ENCODE results near the gene NMRK1.
A peak's percentile ranks its signal among the peaks of the same experiment; 100 is the strongest.

NMRK1 gene

DNA sequence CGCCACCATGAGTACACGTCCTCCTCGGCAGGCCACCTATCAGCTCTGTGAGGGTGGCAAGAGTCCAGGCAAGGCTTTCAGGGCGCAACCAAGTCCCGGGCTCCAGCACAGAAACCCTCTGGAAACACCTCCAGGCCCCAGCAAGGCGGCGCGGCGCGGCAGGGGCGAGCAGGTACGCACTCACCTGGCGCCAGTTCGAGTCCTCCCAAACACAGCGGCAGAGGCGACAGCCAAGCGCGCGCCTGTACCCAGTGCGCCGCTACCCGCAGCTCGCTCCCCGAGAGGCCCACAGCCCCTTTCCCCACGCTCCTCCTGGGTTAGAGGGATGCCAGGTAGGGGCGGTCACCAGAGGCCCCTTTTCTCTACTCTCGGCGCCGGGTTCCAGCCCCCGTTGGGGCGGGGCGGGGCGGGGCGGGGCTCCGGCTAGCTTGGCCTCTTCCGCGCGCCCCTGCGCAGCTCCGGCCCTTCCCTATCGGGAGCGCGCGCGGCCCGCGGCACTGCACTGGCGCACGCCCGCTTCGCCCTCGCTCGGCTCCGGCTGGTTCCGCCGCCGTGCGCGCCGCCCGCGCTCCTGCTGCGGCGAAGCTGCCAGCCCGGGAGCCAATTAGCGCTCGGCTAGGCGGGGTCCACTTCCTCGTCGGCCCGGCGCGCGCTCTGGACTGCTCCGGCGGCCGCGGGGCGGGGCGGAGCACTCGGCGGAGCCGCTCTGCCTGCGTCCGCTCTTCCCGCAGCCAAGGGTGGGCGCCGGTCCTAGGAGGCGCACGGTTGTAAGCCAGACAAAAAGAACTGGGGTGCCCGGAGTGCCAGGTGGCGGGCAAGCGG, at the start of gene NMRK1, which contains the start of gene OSTF1:
TSS of gene NMRK1 (minus strand) at position 332 of the 822 bp plus-strand sequence. CDS start 5,040 bp downstream, outside the sequence.
TSS of gene OSTF1 (plus strand) at position 691 of the 822 bp plus-strand sequence. CDS start 179 bp downstream, outside the sequence.
- DNase-seq = peak; percentile 64 to 92 (median 79)

DNA sequence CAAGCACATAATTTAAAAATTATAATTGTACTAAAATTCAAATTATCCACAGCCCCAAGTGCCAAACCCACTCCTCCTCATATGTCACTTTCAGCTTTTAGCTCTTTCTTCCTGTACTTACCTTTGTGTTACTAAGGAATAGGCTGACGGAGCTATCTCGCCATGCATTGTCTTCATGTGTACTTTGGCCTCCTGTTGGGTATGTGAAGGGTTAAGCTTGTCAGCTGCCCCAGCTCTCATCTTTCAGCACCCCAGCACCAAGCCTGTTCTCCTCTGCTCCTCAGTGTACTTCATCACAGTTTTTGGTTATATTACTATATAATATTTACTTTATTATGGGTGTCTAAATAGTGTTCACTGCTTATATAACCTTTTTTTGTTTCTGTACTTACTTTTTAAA, 46.5 kb upstream of the NMRK1 start:
- no peak for DNase-seq

DNA sequence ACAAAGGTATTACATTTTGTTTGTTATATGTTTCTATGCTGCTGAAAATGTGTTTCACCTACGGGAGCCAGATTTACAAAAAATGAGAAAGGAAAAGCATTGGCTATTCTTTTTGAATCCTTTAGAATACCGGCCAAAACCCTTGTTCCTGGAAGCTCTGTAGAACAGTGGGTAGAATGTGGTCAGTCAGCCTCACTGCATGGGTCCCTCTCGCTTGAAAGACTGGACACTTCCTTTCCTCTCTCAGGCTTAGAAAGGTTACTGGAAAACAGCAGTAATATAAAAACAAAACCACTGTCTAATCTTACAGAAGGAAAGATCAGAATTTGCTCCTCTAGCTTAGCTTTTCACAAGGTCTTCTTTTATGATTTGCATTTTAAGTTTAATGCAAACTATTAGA, 45.4 kb upstream of the NMRK1 start:
- no peak for DNase-seq

DNA sequence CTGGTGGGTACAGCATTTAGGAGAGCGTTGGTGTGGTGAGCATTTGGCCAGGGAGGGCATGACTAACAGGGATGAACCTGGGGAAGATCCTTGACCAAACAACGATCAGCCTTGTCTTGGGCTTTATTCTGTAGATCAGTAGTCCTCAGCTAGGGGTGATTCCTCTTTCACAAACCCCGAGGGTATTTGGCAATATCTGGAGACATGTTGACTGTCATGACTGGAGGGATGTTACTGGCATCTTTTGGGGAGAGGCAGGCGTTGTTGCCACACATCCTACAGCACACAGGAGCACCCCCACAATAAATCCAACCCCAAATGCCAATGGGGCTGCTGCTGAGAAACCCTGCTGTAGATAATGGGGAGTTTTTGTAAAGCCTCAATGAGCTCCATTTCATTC, 44.3 kb upstream of the NMRK1 start:
- DNase-seq = no peak

DNA sequence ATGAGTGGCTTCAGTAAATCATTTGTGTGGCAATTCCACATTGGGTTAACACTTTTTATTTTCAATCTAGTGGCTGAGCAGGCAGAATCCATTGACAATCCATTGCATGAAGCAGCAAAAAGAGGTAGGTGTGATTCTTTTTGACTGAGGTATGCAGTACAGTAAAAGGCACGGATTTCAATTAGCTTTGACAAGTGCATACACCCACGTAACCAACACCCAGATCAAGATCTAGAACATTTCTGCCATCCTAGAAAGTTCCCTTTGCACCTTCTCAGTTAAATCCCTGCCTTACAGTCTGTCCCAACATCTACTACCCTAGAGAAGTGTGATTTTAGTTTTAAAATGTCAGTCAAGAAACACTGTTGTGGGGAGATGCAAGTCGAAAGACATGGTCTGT, 43.7 kb upstream of the NMRK1 start:
- no peak for DNase-seq

DNA sequence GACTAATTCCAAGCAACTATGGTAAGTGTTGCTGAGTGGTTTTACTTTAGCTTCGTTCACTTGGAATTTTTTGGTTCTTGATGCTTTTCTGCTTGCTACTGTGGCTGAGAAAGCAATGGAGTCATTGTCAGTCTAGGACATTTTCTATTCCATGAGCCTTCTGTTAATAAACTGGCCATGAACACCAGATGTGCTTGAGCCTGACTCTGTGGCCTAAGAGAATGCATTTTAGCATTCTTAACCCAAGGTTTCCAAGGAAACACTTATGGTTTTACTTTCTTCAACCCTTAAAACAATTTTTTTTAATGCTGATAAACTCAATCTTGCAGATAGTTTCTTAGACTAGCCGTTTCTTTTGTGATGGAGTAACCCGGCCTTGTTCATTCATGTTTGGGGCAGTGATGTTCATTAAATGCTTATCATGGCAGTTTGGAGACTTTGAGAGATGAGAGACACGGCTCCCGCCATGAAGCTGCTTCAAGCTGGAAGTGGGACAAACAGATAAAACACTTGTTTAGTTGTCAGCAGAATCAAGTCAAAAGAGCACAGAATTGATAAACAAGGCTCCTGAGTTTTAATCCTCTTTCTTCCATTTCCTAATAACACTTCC, 42.8 kb upstream of the NMRK1 start:
- no peak for DNase-seq

DNA sequence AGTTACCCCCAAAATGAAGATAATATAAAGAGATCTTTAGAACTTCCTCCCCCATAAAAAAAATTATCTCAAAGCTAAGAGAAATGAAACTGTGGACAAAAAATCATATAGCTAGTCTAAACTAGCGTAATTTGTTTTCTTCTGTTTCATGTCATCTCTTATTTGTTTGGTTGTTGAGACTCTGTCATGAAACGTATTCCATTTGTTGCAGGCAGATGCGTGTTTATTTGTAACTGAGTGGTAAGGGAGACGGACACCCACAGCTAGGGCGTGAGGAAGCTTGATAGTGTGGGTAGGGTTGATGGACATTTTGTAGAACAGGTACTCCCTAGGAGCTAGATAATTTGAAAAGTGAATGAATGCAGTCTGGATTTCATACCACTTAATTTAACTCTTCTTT, 42.2 kb upstream of the NMRK1 start:
- DNase-seq = no peak

DNA sequence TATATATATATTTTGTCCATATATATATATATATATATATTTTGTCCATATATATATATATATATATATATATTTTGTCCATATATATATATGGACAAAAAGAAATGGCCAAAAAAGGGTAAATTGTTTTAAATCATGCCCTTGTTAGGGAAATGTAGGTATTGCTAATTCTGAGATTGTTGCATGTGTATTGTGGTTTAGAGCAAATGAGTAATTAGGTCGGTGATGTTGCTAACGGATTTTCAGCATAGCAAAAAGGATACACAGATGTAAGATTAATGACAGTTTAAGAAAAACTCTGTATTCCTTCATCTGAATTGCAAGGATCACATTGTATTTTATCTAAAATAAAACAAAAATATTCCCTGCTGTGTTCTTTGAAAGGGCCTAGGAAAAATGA, 40.6 kb upstream of the NMRK1 start:
- DNase-seq = no peak

DNA sequence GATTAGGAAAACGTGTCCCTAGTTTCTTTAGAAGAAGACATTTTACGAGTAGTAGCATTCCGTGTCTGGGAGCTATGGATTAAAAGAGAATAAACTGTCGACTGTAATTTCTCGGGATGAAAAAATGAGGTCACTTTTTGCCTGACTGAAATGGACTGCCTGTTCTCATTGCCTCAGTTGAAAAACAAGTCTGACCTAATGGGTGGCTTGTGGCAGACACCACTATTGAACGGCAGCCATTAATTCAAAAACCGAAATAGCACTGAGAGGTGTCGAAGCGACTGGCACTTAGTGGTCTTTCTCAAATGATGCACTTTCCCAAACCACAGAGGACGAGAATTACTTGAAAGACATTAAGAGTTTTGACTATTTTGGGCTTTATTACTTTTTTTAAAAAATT, 35.7 kb upstream of the NMRK1 start:
- DNase-seq = no peak

DNA sequence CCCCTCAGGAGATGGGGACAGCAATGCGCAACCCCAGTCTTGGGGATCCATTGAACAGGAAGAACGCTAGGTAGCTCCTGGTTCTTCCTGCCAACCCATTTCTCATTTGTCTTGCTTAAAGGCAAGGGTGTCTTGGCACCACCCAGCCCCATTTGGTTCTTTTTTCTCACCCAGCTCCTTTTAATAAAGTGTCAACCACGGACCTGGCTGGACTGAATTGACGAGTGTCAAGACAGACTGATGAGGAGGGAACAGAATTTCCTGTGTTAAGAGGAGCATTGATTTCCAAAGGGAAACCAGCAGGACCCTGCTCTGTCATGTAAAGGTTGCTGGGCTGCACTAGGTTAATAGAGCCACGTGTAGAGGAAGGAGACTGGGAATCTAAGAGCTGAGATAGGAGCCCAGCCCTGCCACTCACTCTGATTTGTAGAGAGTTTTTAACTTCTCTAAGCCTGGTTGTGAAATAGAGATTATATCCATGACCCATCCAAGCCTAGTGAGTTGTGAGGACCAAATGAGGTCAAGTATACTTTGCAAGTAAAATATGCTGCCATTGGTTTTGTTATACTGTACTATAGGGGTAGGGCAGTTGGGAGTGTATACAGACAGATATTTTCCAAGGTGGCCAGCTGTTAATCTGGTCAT, 34.1 kb upstream of the NMRK1 start:
- no peak for DNase-seq

DNA sequence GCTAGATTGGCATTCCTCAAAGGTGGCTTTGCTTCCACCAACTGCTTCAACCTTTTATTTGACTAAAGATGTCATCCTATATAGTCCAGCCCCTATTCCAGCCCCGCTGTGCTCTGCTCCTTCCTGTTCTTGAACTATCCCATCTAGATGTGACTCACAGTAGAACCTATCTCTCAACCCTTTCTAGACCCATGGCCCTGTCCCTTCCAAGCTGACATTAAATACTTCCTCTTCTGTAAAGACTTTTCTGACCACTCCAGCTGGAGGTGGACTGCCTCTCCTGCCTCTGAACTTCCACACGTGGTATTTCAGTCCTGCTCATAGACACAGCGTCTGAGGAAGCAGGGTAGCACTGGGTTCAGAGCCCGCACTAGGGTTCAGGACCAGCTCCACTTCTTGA, 32.7 kb upstream of the NMRK1 start:
- no peak for DNase-seq

DNA sequence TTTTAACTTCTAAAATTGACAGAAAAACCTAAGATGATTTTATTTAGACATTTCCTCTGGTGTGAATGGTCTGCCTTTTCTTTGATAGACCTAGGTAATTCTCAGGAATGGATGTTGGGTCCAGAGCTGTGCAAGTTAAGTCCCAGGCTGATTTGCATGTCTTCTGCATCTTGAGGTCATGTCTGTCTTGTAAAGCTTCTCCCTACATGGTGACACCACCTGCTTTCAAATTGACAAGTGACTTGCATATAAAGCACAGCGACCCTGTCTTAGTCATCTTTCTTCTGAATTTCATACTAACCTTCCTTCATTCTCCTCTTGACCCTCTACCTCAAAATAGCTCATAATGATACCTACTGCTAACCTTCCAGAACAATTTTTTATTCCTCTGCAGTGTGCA, 29.6 kb upstream of the NMRK1 start:
- no peak for DNase-seq

DNA sequence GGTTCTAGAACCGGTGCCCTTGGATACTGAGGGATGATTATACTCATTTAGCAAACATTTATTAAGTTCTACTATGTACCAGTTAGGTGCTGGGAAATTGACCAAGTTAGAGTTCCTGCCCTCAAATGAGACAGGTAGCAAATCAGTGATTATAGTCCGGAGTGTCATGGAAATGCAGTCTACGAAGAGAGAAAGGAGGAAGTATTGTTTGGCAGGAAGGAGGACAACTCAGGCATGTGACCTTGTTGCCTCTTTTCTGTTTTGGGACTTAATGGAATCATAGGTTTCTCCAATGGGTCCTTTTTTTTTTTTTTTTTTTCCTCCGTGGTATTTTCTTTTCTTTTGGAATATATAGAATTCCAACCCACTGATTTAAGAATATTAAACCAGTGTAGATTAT, 28.4 kb upstream of the NMRK1 start:
- no peak for DNase-seq

DNA sequence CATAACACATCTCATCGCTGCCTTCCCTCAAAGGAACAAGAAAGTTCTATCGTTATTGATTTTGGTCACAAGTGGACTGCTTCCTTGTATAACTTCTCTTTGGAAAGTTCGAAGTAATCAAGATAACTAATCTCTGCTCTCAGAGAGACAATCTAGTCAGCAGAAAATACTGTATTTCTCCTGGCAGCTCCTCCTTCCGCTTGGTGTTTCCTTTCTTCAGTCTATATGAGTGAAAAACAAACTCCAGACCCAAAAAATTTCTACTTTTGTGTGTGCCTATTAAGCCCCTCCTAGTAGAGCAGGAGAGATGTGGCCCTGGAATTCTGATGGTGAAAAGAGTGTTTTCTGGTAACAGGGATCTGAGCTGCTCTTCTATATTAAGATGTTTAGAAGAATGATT, 24.8 kb upstream of the NMRK1 start:
- no peak for DNase-seq

DNA sequence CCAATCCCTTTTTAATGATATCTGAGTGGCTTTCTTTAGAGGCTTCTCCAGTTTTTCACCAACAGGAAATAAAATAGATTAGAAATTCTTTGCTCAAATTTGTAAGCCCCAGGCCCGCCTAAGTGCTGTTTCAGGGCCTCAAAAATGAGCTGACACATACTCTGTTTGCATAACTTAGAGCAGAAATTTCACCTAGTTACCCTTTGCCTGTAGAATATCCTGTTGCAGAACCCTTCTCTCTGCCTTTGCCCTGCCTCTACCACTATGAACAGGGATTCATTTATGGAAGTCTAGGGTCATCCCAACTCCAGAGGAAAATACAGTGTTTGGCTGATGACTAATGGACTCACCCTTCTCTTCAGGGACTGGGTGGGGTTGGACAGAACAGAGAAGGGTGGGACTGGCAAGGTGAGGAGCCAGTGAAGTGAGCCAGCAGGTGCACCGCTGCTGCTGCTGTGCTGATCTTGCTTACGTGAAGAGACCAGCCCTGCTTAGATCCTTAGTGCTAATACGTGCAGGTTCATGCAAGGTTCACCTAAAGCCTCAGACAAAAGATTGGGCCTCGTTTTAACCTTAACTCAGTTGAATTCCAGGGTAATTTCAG, 23.2 kb upstream of the NMRK1 start:
- DNase-seq = no peak

DNA sequence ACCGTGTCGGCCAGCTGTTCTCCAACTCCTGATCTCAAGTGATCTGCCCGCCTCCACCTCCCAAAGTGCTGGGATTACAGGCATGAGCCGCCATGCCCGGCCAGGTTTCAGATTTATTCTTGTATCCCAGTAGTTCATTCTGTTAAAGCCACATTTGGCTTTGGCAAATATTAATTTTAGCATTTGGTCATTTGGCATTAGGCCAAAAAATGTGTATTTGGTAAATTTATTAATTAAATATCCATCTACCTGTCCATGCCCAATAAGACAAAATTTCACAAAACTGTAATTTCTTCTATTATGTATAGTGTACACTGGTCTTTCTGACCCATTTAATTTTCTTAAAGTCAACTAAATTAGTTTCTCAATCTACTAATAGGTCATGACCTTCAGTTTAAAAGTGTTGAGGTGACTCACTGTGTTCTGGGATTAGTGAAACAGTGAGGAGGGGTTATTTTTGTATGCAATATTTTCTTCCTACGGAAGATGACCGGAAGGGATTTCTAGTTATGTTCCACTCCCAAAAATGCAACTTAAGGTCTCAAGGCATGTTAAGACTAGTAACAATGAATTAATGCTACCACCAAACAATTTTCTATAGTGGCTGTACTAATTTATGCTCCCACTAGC, 21.4 kb upstream of the NMRK1 start:
- no peak for DNase-seq

DNA sequence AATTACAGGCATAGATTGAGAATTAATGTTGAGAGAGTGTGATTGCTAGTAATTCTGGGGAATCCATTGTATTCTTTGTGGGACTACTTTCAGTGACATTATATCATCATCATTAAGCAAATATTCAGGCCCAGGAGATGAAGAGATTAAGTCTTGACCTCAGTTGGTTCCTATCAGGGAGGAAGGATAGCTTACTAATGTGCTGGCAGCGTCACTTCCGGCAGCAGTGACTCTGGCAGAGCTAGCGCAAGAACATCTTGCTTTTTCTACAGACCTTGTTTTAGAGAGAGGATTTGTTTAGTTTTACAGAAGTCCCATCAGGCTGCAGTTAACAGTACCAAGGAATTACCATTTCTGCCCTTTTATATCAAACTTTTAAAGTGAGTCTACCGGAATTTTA, 20.6 kb upstream of the NMRK1 start:
- DNase-seq = no peak

DNA sequence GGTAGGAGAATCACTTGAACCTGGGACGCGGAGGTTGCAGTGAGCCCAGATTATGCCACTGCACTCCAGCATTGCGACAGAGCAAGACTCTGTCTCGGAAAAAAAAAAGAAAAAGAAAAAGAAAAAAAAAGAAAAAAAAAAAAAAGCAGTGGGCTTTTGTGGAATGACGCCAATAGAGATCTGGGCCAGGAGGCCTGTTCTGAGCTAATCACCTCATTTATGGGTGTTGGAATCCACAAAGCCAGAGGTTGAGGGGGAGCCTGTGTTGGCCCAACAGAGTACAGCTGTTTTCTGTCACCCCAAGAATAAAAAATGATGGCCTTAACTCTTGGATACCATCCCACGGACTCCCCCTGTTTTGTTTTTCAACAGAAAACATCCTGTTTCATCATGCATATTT, 18.9 kb upstream of the NMRK1 start:
- DNase-seq = no peak

DNA sequence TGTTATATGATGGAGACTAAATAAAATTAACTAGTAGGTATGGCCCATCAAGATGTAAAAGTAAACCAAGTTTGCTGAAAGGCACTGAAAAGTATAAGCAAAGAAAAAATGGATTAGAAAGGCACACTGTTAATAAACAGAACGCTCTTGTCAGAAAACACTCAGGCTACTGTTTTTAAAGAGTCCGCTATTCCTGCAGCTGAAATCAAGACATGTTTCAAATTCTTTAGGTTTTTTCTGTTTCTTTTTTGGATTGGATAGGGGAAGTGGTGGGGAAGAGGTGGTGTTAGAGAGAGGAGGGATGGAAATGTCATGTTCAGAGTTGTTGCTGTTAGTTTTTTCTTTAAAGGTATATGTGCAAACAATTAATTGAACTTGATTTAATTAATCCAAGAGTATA, 17.9 kb upstream of the NMRK1 start:
- DNase-seq = no peak

DNA sequence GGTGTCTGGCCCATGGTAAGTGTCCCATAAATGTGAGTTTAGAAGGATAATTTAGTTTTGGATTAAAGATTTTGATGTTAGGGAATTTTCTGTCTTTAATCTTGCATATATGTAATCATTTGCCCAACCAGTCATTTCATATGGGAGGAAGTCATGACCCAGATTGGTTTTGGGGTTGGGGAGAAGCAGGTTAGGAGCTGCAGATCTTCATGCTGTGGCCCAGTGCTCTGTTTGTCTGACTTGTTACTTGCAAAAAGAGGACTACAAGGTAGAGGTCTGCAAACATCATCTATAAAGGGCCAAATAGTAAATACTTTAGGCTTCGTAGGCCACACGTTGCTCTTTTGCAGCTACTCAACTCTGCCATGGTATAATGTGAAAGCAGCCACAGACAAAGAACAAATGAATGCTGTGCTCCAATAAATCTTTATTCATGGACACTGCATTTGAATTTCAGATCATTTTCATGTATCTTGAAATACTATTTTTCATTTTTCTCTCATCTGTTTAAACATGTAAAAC, 17.1 kb upstream of the NMRK1 start:
- no peak for DNase-seq

DNA sequence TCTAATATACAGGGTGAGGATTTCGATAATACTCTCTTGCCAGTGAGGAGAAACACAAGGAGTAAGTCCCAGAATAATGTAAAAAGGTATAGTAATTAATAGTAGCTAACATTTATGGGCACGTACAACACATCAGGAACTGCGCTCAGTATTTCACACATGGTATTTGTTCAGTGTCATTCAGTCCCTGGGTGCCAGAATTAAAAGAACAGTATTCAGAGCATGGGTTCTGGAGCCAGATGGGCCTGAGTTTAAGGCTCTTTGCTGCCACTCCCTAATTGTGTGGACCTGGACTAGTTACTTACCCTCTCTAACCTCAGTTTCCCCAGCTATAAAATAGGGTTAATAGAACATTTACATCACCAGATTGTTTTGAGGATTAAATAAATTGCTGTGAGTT, 16.7 kb upstream of the NMRK1 start:
- DNase-seq = no peak

DNA sequence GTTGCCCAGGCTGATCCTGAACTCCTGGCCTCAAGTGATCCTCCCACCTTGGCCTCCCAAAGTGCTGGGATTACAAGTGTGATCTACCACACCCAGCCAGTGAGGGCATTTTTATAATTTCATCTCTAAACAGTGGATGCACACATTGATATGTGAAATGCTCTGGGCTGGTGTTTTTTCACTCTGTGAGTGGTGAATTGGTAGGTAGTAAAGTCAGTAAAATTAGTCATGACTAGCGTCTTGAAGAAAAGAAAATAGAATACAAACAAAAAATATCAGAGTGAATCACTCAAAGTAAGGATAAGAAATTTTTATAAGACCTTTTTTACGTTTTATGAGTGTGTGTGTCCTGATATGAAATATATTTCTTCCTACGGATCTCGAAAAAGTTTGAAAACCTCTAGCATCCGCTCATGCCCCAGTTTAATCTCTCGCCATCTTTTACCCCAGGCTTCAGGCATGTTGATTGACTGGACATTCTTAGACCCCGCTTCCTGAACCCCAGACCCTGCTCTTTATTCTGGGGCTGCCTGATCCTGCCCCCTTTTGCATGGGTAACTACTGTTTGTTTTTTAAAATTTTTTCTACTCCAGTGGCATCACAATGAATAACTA, 14.3 kb upstream of the NMRK1 start:
- DNase-seq = no peak
